ENCODE measurements around the gene KAT14. TPM values are rescaled to one million over a fixed set of nuclear protein-coding genes. Genes with fewer than 3 reads are reported as not detected.
"Not testable (repeated sequence)": the region's sequence is repeated elsewhere in the genome, so short reads cannot be mapped to it uniquely, and the experiment has no call there.

KAT14 gene
- total RNA-seq, 2 experiments from 2014 or later, result 16.6 to 16.7 TPM

DNA sequence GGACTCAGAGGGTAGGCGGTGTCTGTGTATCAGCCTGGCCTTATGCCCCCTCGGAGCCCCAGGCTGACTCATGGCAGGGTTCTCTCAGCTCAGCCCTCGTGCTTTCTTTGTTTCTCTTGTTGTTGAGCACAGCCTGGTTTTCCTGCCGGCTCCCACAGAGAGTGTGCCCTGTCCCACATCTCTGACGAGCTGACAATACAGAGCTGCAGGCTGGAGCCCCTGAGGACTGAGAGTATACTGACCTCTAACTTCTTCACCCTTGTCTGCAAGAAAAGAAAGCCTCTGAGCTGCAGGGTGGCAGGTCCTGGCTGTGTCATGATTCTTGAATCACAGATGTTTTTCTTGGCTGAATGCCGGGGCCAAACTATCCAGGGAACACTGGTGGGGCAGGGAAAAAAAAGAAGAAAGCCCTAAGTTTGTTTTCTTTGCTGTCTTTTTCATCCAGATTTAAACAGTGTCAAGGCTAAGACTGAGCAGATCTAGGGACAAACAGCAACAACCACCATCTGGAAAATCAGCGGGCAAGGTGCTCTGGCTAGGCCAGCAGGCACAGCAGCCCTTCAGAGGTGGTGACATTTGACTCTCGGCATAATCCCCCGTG lies 87.4 kb downstream of the KAT14 start:
- H3K4me1 Mint-ChIP-seq, result no peaks in the 10 kb centered on the region
- no peak overlapping the region for H3K4me3 Mint-ChIP-seq
- DNase-seq, result no peak
- no peaks in the 10 kb centered on the region for H3K36me3 Mint-ChIP-seq
- no peak overlapping the region for H3K27ac Mint-ChIP-seq
- peaks cover 8% of the 10 kb centered on the region for H3K27me3 Mint-ChIP-seq
- no peaks in the 10 kb centered on the region for H3K9me3 Mint-ChIP-seq

DNA sequence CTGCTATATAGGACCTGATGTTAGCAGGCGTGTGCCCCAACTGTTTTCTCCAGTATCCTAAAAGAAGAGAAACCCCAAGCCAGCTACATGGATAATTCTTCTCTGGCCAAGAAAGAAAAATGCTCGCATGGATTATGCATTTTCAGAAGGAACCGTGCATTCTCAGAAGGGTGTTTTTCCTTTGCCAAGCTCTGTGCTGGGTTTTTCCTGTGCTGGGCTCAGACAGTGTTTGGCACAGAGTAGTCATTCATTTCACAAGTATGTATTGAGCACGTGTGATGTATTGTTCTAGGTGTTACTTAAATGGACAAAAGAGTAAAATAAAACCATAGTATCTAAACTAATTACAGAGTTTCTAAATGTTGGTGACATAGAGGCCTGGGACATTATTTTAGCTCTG lies 88.0 kb downstream of the KAT14 start:
- no peaks in the 10 kb centered on the region for H3K9me3 Mint-ChIP-seq

DNA sequence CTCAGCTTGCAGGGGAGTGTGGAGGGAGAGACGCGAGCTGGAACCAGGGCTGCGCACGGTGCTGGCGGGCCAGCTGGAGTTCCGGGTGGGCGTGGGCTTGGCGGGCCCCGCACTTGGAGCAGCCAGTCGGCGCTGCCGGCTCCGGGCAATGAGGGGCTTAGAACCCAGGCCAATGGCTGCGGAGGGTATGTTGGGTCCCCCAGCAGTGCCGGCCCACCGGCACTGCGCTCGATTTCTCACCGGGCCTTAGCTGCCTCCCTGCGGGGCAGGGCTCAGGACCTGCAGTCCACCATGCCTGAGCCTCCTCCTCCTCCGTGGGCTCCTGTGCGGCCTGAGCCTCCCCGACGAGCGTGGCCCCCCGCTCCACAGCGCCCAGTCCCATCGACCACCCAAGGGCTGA lies 89.1 kb downstream of the KAT14 start:
- not testable (repeated sequence) for H3K4me1 Mint-ChIP-seq, H3K9me3 Mint-ChIP-seq, H3K36me3 Mint-ChIP-seq, DNase-seq, H3K27ac Mint-ChIP-seq, H3K4me3 Mint-ChIP-seq, H3K27me3 Mint-ChIP-seq

More for the DNA sequence above, 88.0 kb downstream of the KAT14 start:
- no peak overlapping the region for H3K4me3 Mint-ChIP-seq
- H3K4me1 Mint-ChIP-seq, result no peaks in the 10 kb centered on the region
- no peaks in the 10 kb centered on the region for H3K36me3 Mint-ChIP-seq
- no peak for DNase-seq
- H3K27ac Mint-ChIP-seq, result no peak overlapping the region
- peaks cover 8% of the 10 kb centered on the region for H3K27me3 Mint-ChIP-seq

DNA sequence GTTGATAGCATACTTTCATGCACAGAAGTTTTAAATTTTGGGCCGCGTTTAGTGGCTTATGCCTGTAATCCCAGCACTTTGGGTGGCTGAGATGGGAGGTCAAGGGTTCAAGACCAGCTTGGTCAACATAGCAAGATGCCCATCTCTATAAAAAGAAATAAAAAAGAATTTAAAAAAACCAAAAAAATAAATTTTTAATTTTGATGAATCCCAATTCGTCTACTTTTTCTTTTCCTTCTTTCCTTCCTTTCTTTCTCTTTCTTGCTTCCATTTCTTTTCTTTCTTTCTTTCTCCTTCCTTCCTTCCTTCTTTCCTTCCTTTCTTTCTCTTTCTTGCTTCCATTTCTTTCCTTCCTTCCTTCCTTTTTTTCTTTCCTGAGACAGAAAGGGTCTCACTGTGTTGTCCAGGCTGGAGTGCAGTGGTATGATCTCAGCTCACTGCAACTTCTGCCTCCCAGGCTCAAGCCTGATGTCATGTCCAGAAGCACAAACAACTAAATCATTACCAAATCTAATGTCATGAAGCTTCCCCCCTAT lies 95.8 kb downstream of the KAT14 start:
- DNase-seq, result no peak
- no peak overlapping the region for H3K4me3 Mint-ChIP-seq
- H3K9me3 Mint-ChIP-seq, result no peaks in the 10 kb centered on the region
- H3K27me3 Mint-ChIP-seq, result peaks cover 11% of the 10 kb centered on the region
- H3K36me3 Mint-ChIP-seq, result no peaks in the 10 kb centered on the region
- H3K4me1 Mint-ChIP-seq, result no peaks in the 10 kb centered on the region
- no peak overlapping the region for H3K27ac Mint-ChIP-seq

Other genes with a start within 250 kb of the KAT14 start
- gene SNX5, start 169.1 kb upstream of the KAT14 start, total RNA-seq, result 100 to 1,000 TPM; 198 to 235 TPM
- gene MGME1, start 168.8 kb upstream of the KAT14 start, total RNA-seq, result 10 to 100 TPM; 30.1 to 30.9 TPM
- gene OVOL2, start 79.9 kb upstream of the KAT14 start, total RNA-seq, result not detected
- 10 to 100 TPM; 21.4 to 21.9 TPM for gene PET117, start within 50 bp of the KAT14 start, total RNA-seq
- gene ZNF133, start 150.7 kb downstream of the KAT14 start, total RNA-seq, result 1 to 10 TPM; 4.2 to 5.0 TPM